K562 (cell line): Measurements from ENCODE around the gene ATXN1.

ENCODE experiments used
- PTRF ChIP-seq: fragments of 450-650 bp; IDR thresholded peaks from 2 replicates; pipeline ENCODE4 v1.6.1; 2016; ENCODE audit warnings: mild to moderate bottlenecking, missing genetic modification characterization, missing compliant biosample characterization
- TCF7L2 ChIP-seq: fragments of 150-350 bp; IDR thresholded peaks from 2 replicates; pipeline ENCODE4 v1.6.1; 2016; ENCODE audit warnings: low read depth, mild to moderate bottlenecking, low read length, moderate library complexity
- TF ChIP-seq, protein P1 (sequence below), 2 experiments: fragments of 450-650 bp in 1 of 2; sonication (generic) in 1 of 2; formaldehyde crosslinking in 1 of 2; IDR thresholded peaks in 1 of 2; conservative IDR thresholded peaks in 1 of 2; 2 replicates each; pipeline versions ENCODE4 v1.6.1 to v1.8.1; 2016 to 2023; ENCODE audit warnings: mild to moderate bottlenecking in 2 of 2, moderate library complexity in 2 of 2, inconsistent platforms in 1 of 2, missing genetic modification reagents in 1 of 2
- TF ChIP-seq, protein P2 (sequence below), 2 experiments: fragments of 200-800 bp in 1 of 2; sonication (Bioruptor generic) in 1 of 2; sonication (generic) in 1 of 2; formaldehyde crosslinking in 1 of 2; IDR thresholded peaks in 1 of 2; conservative IDR thresholded peaks in 1 of 2; 2 replicates each; pipeline versions ENCODE4 v1.5.0 to v1.6.1; 2016 to 2020; ENCODE audit warnings: missing compliant biosample characterization in 1 of 2, missing genetic modification characterization in 1 of 2, missing genetic modification reagents in 1 of 2
- TF ChIP-seq, protein P3 (sequence below): IDR thresholded peaks from 2 replicates; pipeline ENCODE4 v1.6.1; 2011; ENCODE audit warnings: borderline replicate concordance, low read depth, mild to moderate bottlenecking, moderate library complexity, low read length; ENCODE audit not compliant: insufficient read depth, poor library complexity, severe bottlenecking

GRCh38 chr6:16399695-16400094 lies 361.6 kb downstream of the ATXN1 start:
- TF ChIP-seq, protein P1, sequence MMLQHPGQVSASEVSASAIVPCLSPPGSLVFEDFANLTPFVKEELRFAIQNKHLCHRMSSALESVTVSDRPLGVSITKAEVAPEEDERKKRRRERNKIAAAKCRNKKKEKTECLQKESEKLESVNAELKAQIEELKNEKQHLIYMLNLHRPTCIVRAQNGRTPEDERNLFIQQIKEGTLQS (IDR thresholded peaks at IDR 0.05) = no peak
- TF ChIP-seq, protein P1 (CRISPR knock-in tag; conservative IDR thresholded peaks at IDR 0.05) = no peak
- TF ChIP-seq PTRF (tag) = no peak
- TF ChIP-seq TCF7L2 = no peak
- TF ChIP-seq, protein P2, sequence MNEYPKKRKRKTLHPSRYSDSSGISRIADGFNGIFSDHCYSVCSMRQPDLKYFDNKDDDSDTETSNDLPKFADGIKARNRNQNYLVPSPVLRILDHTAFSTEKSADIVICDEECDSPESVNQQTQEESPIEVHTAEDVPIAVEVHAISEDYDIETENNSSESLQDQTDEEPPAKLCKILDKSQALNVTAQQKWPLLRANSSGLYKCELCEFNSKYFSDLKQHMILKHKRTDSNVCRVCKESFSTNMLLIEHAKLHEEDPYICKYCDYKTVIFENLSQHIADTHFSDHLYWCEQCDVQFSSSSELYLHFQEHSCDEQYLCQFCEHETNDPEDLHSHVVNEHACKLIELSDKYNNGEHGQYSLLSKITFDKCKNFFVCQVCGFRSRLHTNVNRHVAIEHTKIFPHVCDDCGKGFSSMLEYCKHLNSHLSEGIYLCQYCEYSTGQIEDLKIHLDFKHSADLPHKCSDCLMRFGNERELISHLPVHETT (CRISPR knock-in tag; conservative IDR thresholded peaks at IDR 0.05 in 1 of 2, IDR thresholded peaks at IDR 0.05 in 1 of 2) = no peak
- TF ChIP-seq, protein P3, sequence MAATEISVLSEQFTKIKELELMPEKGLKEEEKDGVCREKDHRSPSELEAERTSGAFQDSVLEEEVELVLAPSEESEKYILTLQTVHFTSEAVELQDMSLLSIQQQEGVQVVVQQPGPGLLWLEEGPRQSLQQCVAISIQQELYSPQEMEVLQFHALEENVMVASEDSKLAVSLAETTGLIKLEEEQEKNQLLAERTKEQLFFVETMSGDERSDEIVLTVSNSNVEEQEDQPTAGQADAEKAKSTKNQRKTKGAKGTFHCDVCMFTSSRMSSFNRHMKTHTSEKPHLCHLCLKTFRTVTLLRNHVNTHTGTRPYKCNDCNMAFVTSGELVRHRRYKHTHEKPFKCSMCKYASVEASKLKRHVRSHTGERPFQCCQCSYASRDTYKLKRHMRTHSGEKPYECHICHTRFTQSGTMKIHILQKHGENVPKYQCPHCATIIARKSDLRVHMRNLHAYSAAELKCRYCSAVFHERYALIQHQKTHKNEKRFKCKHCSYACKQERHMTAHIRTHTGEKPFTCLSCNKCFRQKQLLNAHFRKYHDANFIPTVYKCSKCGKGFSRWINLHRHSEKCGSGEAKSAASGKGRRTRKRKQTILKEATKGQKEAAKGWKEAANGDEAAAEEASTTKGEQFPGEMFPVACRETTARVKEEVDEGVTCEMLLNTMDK = no peak
